ENCODE data around the gene ATF1.

Gene ATF1

GRCh38 chr12:50723865-50724264 lies 40.0 kb upstream of the ATF1 start:
- Histone ChIP-seq H3K27ac (no peak overlapping the region), H3K36me3 (peaks cover 49 to 88% (median 59%) of the 10 kb centered on the region in 3 donors)
- intact Hi-C loops (cut with DNase I; ENCODE audit: low total_unique reads) = no loop called here

GRCh38 chr12:50725011-50725942 lies 38.6 kb upstream of the ATF1 start:
- Histone ChIP-seq H3K27me3 (no peaks in the 10 kb centered on the region), H3K27ac (no peak overlapping the region), H3K4me1 (peaks cover 0 to 15% (median 4%) of the 10 kb centered on the region in 4 donors), H3K4me3 (no peak overlapping the region), H3K9me3 (no peaks in the 10 kb centered on the region), H3K36me3 (peaks cover 52 to 95% (median 66%) of the 10 kb centered on the region in 3 donors)
- intact Hi-C loops (cut with DNase I; ENCODE audit: low total_unique reads) = no loop called here
- DNase-seq = no peak
- TF ChIP-seq, protein P1, sequence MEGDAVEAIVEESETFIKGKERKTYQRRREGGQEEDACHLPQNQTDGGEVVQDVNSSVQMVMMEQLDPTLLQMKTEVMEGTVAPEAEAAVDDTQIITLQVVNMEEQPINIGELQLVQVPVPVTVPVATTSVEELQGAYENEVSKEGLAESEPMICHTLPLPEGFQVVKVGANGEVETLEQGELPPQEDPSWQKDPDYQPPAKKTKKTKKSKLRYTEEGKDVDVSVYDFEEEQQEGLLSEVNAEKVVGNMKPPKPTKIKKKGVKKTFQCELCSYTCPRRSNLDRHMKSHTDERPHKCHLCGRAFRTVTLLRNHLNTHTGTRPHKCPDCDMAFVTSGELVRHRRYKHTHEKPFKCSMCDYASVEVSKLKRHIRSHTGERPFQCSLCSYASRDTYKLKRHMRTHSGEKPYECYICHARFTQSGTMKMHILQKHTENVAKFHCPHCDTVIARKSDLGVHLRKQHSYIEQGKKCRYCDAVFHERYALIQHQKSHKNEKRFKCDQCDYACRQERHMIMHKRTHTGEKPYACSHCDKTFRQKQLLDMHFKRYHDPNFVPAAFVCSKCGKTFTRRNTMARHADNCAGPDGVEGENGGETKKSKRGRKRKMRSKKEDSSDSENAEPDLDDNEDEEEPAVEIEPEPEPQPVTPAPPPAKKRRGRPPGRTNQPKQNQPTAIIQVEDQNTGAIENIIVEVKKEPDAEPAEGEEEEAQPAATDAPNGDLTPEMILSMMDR (IDR thresholded peaks at IDR 0.05) = no peak

More at GRCh38 chr12:50723865-50724264, 40.0 kb upstream of the ATF1 start:
- no peak for DNase-seq
- H3K4me1 ChIP-seq = peaks cover 0 to 15% (median 4%) of the 10 kb centered on the region in 4 donors
- TF ChIP-seq, protein P1 (IDR thresholded peaks at IDR 0.05) = no peak
- H3K9me3 ChIP-seq = no peaks in the 10 kb centered on the region
- no peaks in the 10 kb centered on the region for H3K27me3 ChIP-seq
- H3K4me3 ChIP-seq = no peak overlapping the region

DNA sequence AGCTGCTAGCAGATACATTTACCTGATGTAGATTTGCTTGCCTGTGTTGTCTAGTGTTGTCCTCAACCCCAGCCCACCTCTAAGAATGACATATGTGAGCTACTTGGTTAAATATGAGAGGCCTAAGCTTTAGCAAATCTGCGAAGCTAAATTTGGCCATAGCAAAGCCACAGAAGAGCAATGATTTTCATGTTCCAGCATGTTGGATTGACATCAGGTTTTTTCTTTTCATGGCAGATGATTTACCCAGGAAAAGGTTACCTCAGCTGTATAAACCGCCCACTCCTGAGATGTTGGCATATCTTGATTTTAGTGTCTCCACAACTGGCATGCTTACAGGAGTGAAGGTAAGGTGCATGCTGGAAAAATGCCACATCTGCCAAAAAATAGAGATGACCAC lies 36.4 kb upstream of the ATF1 start:
- no peak overlapping the region for H3K4me3 ChIP-seq

GRCh38 chr12:50728417-50728816 lies 35.5 kb upstream of the ATF1 start:
- Histone ChIP-seq H3K27ac (no peak overlapping the region), H3K4me1 (peaks cover 0 to 15% (median 4%) of the 10 kb centered on the region in 4 donors), H3K27me3 (no peaks in the 10 kb centered on the region), H3K36me3 (peaks cover 48 to 96% (median 74%) of the 10 kb centered on the region in 3 donors), H3K4me3 (no peak overlapping the region), H3K9me3 (no peaks in the 10 kb centered on the region)
- DNase-seq = no peak
- TF ChIP-seq, protein P1 (IDR thresholded peaks at IDR 0.05) = no peak
- intact Hi-C loops (cut with DNase I; ENCODE audit: low total_unique reads) = no loop called here

More for the DNA sequence above, 36.4 kb upstream of the ATF1 start:
- intact Hi-C loops (cut with DNase I; ENCODE audit: low total_unique reads) = no loop called here
- Histone ChIP-seq H3K9me3 (no peaks in the 10 kb centered on the region), H3K4me1 (peaks cover 0 to 15% (median 4%) of the 10 kb centered on the region in 4 donors), H3K36me3 (peaks cover 53 to 96% (median 74%) of the 10 kb centered on the region in 3 donors), H3K27ac (no peak overlapping the region), H3K27me3 (no peaks in the 10 kb centered on the region)
- DNase-seq = no peak
- TF ChIP-seq, protein P1 (IDR thresholded peaks at IDR 0.05) = no peak

DNA sequence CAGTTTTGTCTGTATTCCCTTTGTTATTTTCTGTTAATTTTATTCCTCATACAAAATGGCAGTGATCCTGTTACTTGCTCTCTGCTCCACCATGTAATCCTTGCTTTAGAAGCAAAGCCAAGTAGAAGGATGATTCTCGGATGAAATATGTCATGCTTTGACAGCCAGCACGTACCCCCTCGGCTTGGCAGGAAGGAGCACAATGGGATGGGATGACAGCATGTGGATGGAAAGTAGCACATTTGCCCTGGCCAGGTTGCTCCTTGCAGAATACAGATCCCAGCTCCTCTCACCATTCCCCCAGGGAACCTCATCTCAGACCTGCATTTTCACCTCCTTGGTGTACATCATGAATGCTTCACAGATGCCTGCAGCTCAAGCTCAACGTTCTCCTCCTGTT lies 35.1 kb upstream of the ATF1 start:
- H3K36me3 ChIP-seq = peaks cover 46 to 96% (median 74%) of the 10 kb centered on the region in 3 donors
- H3K9me3 ChIP-seq = no peaks in the 10 kb centered on the region
- no peak for DNase-seq
- H3K4me3 ChIP-seq = no peak overlapping the region
- intact Hi-C loops (cut with DNase I; ENCODE audit: low total_unique reads) = no loop called here
- TF ChIP-seq, protein P1 (IDR thresholded peaks at IDR 0.05) = no peak
- H3K27ac ChIP-seq = no peak overlapping the region
- no peaks in the 10 kb centered on the region for H3K27me3 ChIP-seq
- peaks cover 0 to 15% (median 4%) of the 10 kb centered on the region in 4 donors for H3K4me1 ChIP-seq
